ENCODE results near the gene KRTAP5-1.

Gene KRTAP5-1

DNA sequence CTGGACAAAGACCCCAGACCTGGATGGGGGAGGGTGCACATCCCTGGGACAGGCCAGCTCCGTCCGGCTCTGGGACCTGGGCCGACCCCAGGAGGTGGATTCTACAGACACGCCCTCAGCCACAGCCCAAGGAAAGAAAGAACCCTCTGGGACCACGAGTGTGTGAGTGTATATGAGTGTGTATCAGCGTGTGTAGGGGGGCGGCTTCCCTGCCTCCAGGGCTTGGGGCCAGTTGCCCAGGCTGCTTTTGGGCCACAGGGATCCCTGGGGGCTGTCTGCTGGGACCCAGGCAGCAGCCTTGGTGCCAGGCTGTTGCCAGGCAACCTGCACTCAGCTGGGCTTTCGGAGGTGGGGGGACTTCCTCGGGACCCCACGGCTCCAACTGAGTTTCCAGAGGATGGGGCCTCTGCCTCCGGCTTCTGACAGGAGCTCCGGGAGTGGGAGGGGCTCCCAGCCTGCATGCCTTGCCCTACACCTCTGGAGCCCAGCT lies 21.9 kb downstream of the KRTAP5-1 start:
- Histone ChIP-seq H3K27me3 (replicated peaks) (no peaks in the 10 kb centered on the region), H3K4me3 (ENCODE audit: low read depth, low read length) (no peak overlapping the region), H3K27ac (no peak overlapping the region), H3K36me3 (replicated peaks) (no peaks in the 10 kb centered on the region)
- DNase-seq: no peak
- in situ Hi-C loops (cut with HindIII; ENCODE audit: low pct_ligation_motif_present, low sequenced_read_pairs): no loop called here
- TF ChIP-seq, protein P1, sequence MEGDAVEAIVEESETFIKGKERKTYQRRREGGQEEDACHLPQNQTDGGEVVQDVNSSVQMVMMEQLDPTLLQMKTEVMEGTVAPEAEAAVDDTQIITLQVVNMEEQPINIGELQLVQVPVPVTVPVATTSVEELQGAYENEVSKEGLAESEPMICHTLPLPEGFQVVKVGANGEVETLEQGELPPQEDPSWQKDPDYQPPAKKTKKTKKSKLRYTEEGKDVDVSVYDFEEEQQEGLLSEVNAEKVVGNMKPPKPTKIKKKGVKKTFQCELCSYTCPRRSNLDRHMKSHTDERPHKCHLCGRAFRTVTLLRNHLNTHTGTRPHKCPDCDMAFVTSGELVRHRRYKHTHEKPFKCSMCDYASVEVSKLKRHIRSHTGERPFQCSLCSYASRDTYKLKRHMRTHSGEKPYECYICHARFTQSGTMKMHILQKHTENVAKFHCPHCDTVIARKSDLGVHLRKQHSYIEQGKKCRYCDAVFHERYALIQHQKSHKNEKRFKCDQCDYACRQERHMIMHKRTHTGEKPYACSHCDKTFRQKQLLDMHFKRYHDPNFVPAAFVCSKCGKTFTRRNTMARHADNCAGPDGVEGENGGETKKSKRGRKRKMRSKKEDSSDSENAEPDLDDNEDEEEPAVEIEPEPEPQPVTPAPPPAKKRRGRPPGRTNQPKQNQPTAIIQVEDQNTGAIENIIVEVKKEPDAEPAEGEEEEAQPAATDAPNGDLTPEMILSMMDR (IDR thresholded peaks at IDR 0.05; ENCODE audit: low read depth, low read length, missing control alignments): no peak

DNA sequence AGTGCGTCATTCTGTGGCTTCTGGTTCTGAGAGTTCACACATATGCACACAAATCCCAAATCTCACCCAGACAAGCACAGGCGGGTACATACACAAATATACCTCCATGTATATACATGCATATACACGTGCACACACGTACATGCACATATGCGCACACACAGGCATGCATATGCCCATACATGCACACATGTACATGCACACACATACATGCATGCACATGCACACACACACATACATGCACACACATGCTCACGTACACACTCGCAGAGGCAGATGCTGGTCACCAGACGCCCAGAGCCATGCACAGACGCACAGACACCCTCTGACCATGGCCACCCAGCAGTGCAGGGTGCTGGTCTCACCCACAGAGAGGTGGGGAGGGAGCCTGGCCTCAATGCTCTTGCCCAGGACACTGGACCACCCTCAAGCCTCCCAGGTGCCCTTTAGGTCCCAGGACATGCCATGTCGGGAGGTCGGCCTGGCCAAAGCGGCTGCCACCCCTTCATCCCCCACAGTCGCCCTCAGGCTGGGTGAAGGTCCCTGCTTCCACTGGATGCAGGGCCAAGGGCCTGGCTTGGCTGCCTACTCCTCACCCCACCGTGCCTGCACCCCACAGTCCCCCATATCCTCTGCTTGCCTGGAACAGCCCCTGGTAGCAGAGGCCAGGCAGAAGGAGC lies 22.5 kb downstream of the KRTAP5-1 start:
- no peak overlapping the region for H3K4me3 ChIP-seq (ENCODE audit: low read depth, low read length)
- no peaks in the 10 kb centered on the region for H3K27me3 ChIP-seq (replicated peaks)
- TF ChIP-seq, protein P1 (IDR thresholded peaks at IDR 0.05; ENCODE audit: low read depth, low read length, missing control alignments): no peak
- no peak for DNase-seq
- in situ Hi-C loops (cut with HindIII; ENCODE audit: low pct_ligation_motif_present, low sequenced_read_pairs): no loop called here
- H3K36me3 ChIP-seq (replicated peaks): no peaks in the 10 kb centered on the region
- H3K27ac ChIP-seq: no peak overlapping the region

DNA sequence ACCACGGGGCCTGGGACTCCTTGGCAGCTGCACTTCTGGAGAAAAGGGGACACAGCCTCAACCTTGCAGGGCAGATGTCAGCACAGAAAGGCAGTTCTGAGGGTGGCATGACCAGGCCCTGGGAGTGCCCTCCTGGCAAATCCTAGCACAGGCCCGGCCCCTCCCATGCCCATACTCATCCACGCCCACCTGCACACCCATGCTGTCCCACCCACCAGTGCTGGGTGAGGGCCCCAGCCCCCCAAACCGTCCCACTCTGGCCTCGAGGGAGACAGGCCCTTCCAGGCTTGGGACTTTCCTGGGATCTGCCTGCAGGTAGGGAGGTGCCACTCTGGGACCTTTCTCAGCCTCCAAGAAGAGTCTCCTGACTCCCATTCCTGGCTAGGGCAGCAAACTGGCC lies 23.1 kb downstream of the KRTAP5-1 start:
- peaks cover 5% of the 10 kb centered on the region for H3K36me3 ChIP-seq (replicated peaks)
- in situ Hi-C loops (cut with HindIII; ENCODE audit: low pct_ligation_motif_present, low sequenced_read_pairs): no loop called here
- no peak for DNase-seq
- no peak overlapping the region for H3K4me3 ChIP-seq (ENCODE audit: low read depth, low read length)
- TF ChIP-seq, protein P1 (IDR thresholded peaks at IDR 0.05; ENCODE audit: low read depth, low read length, missing control alignments): no peak
- no peaks in the 10 kb centered on the region for H3K27me3 ChIP-seq (replicated peaks)
- H3K27ac ChIP-seq: no peak overlapping the region

DNA sequence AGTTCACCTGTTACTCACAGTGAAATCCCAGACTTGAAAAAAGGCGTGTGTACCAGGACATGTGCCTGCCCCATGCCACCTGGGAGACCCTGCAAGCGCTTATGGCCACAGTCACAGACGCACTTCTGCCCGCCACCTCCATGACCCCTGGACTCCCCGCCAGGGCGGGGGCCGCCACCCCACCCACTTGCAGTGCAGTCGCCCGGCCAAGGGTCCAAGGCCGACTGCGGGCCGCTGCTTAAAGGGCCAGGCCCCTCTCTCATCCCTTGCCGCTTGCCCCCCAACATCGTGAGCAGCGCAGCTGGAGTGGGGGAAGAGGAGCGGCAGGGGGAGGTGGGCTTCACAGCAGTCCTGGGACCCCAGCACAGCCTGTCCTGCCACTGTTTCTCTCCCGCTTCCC lies 23.8 kb downstream of the KRTAP5-1 start:
- H3K27ac ChIP-seq: no peak overlapping the region
- in situ Hi-C loops (cut with HindIII; ENCODE audit: low pct_ligation_motif_present, low sequenced_read_pairs): no loop called here
- no peak for DNase-seq
- no peaks in the 10 kb centered on the region for H3K27me3 ChIP-seq (replicated peaks)
- H3K4me3 ChIP-seq (ENCODE audit: low read depth, low read length): no peak overlapping the region
- H3K36me3 ChIP-seq (replicated peaks): peaks cover 5% of the 10 kb centered on the region
- TF ChIP-seq, protein P1 (IDR thresholded peaks at IDR 0.05; ENCODE audit: low read depth, low read length, missing control alignments): no peak

DNA sequence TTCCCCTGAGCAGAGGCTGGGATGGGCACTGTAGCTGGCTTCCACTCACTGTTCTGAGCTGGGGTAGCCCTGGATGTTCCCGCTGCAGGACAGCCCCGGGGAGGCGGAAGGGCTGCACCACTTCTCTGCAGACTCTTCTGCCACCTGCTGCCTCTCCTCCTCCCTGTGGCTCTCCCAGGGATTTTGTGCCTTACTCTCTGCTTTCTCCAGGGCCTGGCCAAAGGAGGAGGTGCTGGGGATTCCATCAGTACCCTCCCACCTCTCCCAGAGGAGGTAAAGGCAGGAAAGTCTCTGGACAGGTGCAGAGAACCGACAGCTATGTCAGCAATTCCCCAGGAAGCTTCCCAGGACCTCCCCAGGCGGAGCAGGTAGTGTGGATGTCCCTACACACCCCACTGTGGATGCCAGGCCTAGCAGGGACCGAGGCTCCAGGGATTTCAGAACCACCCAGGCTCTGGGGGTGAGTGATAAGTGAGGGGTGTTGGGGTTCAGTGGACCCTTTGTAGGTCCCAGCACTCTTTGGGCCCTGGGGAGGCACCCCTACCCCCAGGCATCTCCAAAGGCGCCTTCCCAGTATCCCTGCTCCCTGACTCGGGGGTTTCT lies 24.3 kb downstream of the KRTAP5-1 start:
- DNase-seq: no peak
- TF ChIP-seq, protein P1 (IDR thresholded peaks at IDR 0.05; ENCODE audit: low read depth, low read length, missing control alignments): no peak

More for the DNA sequence above, 24.3 kb downstream of the KRTAP5-1 start:
- H3K27ac ChIP-seq: no peak overlapping the region
- H3K36me3 ChIP-seq (replicated peaks): peaks cover 5% of the 10 kb centered on the region
- no peak overlapping the region for H3K4me3 ChIP-seq (ENCODE audit: low read depth, low read length)
- in situ Hi-C loops (cut with HindIII; ENCODE audit: low pct_ligation_motif_present, low sequenced_read_pairs): no loop called here
- H3K27me3 ChIP-seq (replicated peaks): no peaks in the 10 kb centered on the region
